Keratinocyte (primary cell): ENCODE data around the gene CUL1.

Source experiments
- EZH2 ChIP-seq: IDR thresholded peaks from one replicate; pipeline ENCODE4 v1.6.1; 2012; ENCODE audit warnings: inconsistent platforms, mild to moderate bottlenecking, low read length, moderate library complexity
- TF ChIP-seq, protein P1 (sequence below), 3 experiments: IDR thresholded peaks in 1 of 3; conservative IDR thresholded peaks in 1 of 3; optimal IDR thresholded peaks in 1 of 3; 2 replicates in 2 of 3; 3 replicates in 1 of 3; pipeline versions ENCODE3 to v1.5.1; 2011; ENCODE audit warnings: low read length in 3 of 3, mild to moderate bottlenecking in 3 of 3, moderate library complexity in 2 of 3, control low read depth in 1 of 3, inconsistent platforms in 1 of 3; ENCODE audit not compliant: insufficient read depth in 2 of 3; ENCODE audit errors: extremely low read depth in 1 of 3

DNA sequence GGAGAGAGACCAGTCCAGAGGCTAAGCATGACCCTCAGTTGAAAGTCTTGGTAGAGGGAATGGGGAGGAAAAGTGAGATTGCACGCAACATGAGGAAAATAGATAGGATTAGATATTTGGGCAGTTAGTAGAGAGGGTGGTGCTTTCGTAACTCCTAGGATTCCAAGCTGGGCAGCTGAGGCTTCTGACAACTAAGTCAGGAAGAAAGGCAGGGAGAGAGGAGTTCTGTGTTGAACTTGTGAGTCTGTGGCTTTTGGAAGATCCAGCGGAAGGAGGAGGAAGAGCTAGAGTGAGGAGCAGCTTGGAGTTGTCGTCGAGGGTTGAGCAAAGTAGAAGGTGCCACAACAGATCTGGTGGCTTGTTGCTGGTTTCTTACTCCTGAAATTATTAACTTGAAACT, 21.8 kb downstream of the CUL1 start:
- TF ChIP-seq, protein P1, sequence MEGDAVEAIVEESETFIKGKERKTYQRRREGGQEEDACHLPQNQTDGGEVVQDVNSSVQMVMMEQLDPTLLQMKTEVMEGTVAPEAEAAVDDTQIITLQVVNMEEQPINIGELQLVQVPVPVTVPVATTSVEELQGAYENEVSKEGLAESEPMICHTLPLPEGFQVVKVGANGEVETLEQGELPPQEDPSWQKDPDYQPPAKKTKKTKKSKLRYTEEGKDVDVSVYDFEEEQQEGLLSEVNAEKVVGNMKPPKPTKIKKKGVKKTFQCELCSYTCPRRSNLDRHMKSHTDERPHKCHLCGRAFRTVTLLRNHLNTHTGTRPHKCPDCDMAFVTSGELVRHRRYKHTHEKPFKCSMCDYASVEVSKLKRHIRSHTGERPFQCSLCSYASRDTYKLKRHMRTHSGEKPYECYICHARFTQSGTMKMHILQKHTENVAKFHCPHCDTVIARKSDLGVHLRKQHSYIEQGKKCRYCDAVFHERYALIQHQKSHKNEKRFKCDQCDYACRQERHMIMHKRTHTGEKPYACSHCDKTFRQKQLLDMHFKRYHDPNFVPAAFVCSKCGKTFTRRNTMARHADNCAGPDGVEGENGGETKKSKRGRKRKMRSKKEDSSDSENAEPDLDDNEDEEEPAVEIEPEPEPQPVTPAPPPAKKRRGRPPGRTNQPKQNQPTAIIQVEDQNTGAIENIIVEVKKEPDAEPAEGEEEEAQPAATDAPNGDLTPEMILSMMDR (optimal IDR thresholded peaks at IDR 0.05 in 1 of 3, IDR thresholded peaks at IDR 0.05 in 1 of 3, conservative IDR thresholded peaks at IDR 0.05 in 1 of 3; ENCODE audit: extremely low read depth in 1 of 3, insufficient read depth in 2 of 3, low read length in 3 of 3): no peak
- no peak for TF ChIP-seq EZH2
